SK-N-SH treated with all-trans-retinoic acid at 6 μM for 48 hours (cell line): ENCODE data around the gene NAALADL2.

Source experiments
- ARNTL ChIP-seq: fragments of 450-650 bp; formaldehyde crosslinking; IDR thresholded peaks from 2 replicates; pipeline ENCODE4 v1.5.0; 2020; ENCODE audit warnings: low read depth, mild to moderate bottlenecking, moderate library complexity, borderline replicate concordance
- BACH2 ChIP-seq: fragments of 250-450 bp; sonication (Bioruptor Pico); IDR thresholded peaks from 2 replicates; pipeline ENCODE4 v1.9.0; 2021; ENCODE audit warnings: mild to moderate bottlenecking, borderline replicate concordance
- ISL1 ChIP-seq: fragments of 250-450 bp; sonication (Bioruptor Pico); IDR thresholded peaks from 2 replicates; pipeline ENCODE4 v2.1.2; 2022; ENCODE audit warnings: mild to moderate bottlenecking, moderate library complexity
- OSR1 ChIP-seq: fragments of 250-450 bp; sonication (Bioruptor Pico); IDR thresholded peaks from 2 replicates; pipeline ENCODE4 v1.8.0; 2022; ENCODE audit warnings: moderate library complexity, mild to moderate bottlenecking, inconsistent platforms
- RARB ChIP-seq: fragments of 250-450 bp; sonication (Bioruptor Pico); IDR thresholded peaks from 2 replicates; pipeline ENCODE4 v1.8.0; 2021; ENCODE audit warnings: mild to moderate bottlenecking, moderate library complexity
- SNAI2 ChIP-seq: fragments of 250-450 bp; sonication (Bioruptor Pico); IDR thresholded peaks from 2 replicates; pipeline ENCODE4 v1.5.0; 2020; ENCODE audit warnings: mild to moderate bottlenecking, moderate library complexity
- TOX ChIP-seq: fragments of 250-450 bp; sonication (Bioruptor Pico); IDR thresholded peaks from 2 replicates; pipeline ENCODE4 v1.8.0; 2021; ENCODE audit warnings: mild to moderate bottlenecking, moderate library complexity, borderline replicate concordance
- ZFP3 ChIP-seq: fragments of 250-450 bp; sonication (Bioruptor Pico); IDR thresholded peaks from 2 replicates; pipeline ENCODE4 v1.5.0; 2020; ENCODE audit warnings: mild to moderate bottlenecking, moderate library complexity
- ZFP30 ChIP-seq: fragments of 450-650 bp; formaldehyde crosslinking; IDR thresholded peaks from 2 replicates; pipeline ENCODE4 v1.5.0; 2022; ENCODE audit warnings: mild to moderate bottlenecking, moderate library complexity
- ZNF70 ChIP-seq: fragments of 450-650 bp; formaldehyde crosslinking; IDR thresholded peaks from 2 replicates; pipeline ENCODE4 v1.5.0; 2020; ENCODE audit warnings: mild to moderate bottlenecking, moderate library complexity
- TF ChIP-seq, protein P1 (sequence below): fragments of 250-450 bp; sonication (Bioruptor Pico); IDR thresholded peaks from 2 replicates; pipeline ENCODE4 v1.5.1; 2020; ENCODE audit warnings: low read depth, mild to moderate bottlenecking, moderate library complexity
- TF ChIP-seq, protein P2 (sequence below): fragments of 250-450 bp; sonication (Bioruptor Pico); IDR thresholded peaks from 2 replicates; pipeline ENCODE4 v1.8.0; 2021; ENCODE audit warnings: low read depth, mild to moderate bottlenecking, moderate library complexity, borderline replicate concordance
- TF ChIP-seq, protein P3 (sequence below): fragments of 250-450 bp; sonication (Bioruptor Pico); IDR thresholded peaks from 2 replicates; pipeline ENCODE4 v1.8.0; 2020; ENCODE audit warnings: mild to moderate bottlenecking, moderate library complexity, borderline replicate concordance
- TF ChIP-seq, protein P4 (sequence below): fragments of 250-450 bp; sonication (Bioruptor Pico); IDR thresholded peaks from 2 replicates; pipeline ENCODE4 v1.5.1; 2021; ENCODE audit warnings: mild to moderate bottlenecking, moderate library complexity

DNA sequence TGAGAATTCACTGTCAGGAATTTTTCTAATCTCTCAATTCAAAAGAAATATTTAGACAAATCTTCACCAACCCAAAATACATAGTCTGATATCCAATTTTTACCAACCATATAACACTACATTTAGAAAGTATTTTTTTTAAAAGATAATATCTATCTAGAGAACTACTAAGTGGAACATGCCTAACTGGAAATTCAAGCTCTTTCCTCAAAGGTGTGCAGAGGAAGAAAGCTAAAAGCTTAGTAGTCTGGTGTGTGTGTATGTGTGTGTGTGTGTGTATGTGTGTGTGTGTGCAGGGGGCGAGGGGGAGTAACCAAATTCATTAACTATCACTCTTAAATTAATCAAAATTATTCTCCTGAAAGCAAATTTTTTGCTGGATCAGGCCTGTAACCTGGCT is 797.3 kb downstream of the NAALADL2 start:
- no peak for TF ChIP-seq BACH2 (CRISPR knock-in tag)
- TF ChIP-seq, protein P1, sequence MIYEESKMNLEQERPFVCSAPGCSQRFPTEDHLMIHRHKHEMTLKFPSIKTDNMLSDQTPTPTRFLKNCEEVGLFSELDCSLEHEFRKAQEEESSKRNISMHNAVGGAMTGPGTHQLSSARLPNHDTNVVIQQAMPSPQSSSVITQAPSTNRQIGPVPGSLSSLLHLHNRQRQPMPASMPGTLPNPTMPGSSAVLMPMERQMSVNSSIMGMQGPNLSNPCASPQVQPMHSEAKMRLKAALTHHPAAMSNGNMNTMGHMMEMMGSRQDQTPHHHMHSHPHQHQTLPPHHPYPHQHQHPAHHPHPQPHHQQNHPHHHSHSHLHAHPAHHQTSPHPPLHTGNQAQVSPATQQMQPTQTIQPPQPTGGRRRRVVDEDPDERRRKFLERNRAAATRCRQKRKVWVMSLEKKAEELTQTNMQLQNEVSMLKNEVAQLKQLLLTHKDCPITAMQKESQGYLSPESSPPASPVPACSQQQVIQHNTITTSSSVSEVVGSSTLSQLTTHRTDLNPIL (CRISPR knock-in tag), result no peak
- no peak for TF ChIP-seq ZNF70 (CRISPR knock-in tag)
- TF ChIP-seq OSR1 (CRISPR knock-in tag), result no peak
- no peak for TF ChIP-seq ZFP3 (CRISPR knock-in tag)
- TF ChIP-seq, protein P2, sequence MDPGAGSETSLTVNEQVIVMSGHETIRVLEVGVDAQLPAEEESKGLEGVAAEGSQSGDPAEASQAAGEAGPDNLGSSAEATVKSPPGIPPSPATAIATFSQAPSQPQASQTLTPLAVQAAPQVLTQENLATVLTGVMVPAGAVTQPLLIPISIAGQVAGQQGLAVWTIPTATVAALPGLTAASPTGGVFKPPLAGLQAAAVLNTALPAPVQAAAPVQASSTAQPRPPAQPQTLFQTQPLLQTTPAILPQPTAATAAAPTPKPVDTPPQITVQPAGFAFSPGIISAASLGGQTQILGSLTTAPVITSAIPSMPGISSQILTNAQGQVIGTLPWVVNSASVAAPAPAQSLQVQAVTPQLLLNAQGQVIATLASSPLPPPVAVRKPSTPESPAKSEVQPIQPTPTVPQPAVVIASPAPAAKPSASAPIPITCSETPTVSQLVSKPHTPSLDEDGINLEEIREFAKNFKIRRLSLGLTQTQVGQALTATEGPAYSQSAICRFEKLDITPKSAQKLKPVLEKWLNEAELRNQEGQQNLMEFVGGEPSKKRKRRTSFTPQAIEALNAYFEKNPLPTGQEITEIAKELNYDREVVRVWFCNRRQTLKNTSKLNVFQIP (CRISPR knock-in tag), result no peak
- TF ChIP-seq, protein P3, sequence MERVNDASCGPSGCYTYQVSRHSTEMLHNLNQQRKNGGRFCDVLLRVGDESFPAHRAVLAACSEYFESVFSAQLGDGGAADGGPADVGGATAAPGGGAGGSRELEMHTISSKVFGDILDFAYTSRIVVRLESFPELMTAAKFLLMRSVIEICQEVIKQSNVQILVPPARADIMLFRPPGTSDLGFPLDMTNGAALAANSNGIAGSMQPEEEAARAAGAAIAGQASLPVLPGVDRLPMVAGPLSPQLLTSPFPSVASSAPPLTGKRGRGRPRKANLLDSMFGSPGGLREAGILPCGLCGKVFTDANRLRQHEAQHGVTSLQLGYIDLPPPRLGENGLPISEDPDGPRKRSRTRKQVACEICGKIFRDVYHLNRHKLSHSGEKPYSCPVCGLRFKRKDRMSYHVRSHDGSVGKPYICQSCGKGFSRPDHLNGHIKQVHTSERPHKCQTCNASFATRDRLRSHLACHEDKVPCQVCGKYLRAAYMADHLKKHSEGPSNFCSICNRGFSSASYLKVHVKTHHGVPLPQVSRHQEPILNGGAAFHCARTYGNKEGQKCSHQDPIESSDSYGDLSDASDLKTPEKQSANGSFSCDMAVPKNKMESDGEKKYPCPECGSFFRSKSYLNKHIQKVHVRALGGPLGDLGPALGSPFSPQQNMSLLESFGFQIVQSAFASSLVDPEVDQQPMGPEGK, result no peak
- TF ChIP-seq, protein P4, sequence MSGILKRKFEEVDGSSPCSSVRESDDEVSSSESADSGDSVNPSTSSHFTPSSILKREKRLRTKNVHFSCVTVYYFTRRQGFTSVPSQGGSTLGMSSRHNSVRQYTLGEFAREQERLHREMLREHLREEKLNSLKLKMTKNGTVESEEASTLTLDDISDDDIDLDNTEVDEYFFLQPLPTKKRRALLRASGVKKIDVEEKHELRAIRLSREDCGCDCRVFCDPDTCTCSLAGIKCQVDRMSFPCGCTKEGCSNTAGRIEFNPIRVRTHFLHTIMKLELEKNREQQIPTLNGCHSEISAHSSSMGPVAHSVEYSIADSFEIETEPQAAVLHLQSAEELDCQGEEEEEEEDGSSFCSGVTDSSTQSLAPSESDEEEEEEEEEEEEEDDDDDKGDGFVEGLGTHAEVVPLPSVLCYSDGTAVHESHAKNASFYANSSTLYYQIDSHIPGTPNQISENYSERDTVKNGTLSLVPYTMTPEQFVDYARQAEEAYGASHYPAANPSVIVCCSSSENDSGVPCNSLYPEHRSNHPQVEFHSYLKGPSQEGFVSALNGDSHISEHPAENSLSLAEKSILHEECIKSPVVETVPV (CRISPR knock-in tag), result no peak
- TF ChIP-seq ZFP30, result no peak
- TF ChIP-seq ARNTL, result no peak
- no peak for TF ChIP-seq SNAI2
- no peak for TF ChIP-seq TOX (CRISPR knock-in tag)
- no peak for TF ChIP-seq RARB (CRISPR knock-in tag)
- TF ChIP-seq ISL1 (CRISPR knock-in tag), result no peak
